NT2/D1 (cell line): ENCODE measurements around the gene ICOS.

Experiments used
- SUZ12 ChIP-seq: IDR thresholded peaks from 2 replicates; pipeline ENCODE4 v1.6.1; 2011; ENCODE audit not compliant: insufficient read length, insufficient read depth; ENCODE audit errors: extremely low read depth
- YY1 ChIP-seq: IDR thresholded peaks from 2 replicates; pipeline ENCODE4 v1.6.1; 2011; ENCODE audit not compliant: insufficient read length, insufficient read depth
- ZNF274 ChIP-seq: IDR thresholded peaks from 2 replicates; pipeline ENCODE4 v1.6.1; 2011; ENCODE audit warnings: mild to moderate bottlenecking, low read depth, low read length

DNA sequence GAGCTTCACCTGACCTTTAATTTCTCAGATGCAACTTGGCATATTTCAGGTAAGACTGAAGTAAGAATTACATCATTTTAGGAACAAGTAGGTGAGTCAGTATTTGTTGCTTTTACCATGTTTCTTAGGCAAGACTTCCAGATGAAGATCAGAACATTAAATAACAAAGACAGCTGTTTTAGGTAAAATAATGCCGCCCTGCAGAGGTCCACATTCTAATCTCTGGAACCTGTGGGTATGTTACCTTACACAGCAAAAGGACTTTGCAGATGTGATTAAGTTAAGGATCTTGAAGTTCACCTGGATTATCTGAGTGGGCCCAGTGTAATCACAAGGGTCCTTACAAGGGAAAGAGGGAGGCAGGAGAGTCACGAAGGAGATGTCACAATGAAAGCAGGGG, 39.3 kb downstream of the ICOS start:
- TF ChIP-seq YY1, result no peak
- no peak for TF ChIP-seq ZNF274
- TF ChIP-seq SUZ12, result no peak
